Vagina (tissue), 2 donors: ENCODE results near the gene TNRC6B. TPM values are rescaled to one million over a fixed set of nuclear protein-coding genes. Genes with fewer than 3 reads are reported as not detected.

Experiments used
- DNase-seq, 2 donors: peaks; one replicate each; pipeline ENCODE4 v3.0.0-alpha.2; 2017; ENCODE audit errors: extremely low spot score in 2 of 2
- H3K27ac ChIP-seq: fragments of 200-600 bp; sonication (generic); one replicate; pipeline ENCODE4 v1.5.1; 2019
- H3K27me3 ChIP-seq: fragments of 200-600 bp; sonication (generic); one replicate; pipeline ENCODE4 v1.5.1; 2019
- H3K36me3 ChIP-seq, 2 donors: fragments of 200-600 bp; sonication (generic); one replicate each; pipeline ENCODE4 v1.5.1; 2017 to 2019
- H3K4me1 ChIP-seq: fragments of 200-600 bp; sonication (generic); one replicate; pipeline ENCODE4 v1.5.1; 2019
- H3K4me3 ChIP-seq, 2 donors: fragments of 200-600 bp; sonication (generic); 1 replicate in 1 of 2; 2 replicates in 1 of 2; pipeline ENCODE4 v1.5.1; 2016 to 2019
- H3K9me3 ChIP-seq: fragments of 200-600 bp; sonication (generic); one replicate; pipeline ENCODE4 v1.5.1; 2019
- POLR2A ChIP-seq, 2 donors: fragments of 450-650 bp; IDR thresholded peaks; one replicate each; pipeline ENCODE4 v1.6.1; 2017; ENCODE audit warnings: antibody characterized with exemption in 2 of 2, mild to moderate bottlenecking in 2 of 2, moderate library complexity in 2 of 2
- POLR2AphosphoS5 ChIP-seq, 2 donors: sonication (generic); formaldehyde crosslinking; IDR thresholded peaks; one replicate each; pipeline ENCODE4 v1.9.0; 2017; ENCODE audit warnings: antibody characterized with exemption in 2 of 2, mild to moderate bottlenecking in 2 of 2, low read depth in 1 of 2; ENCODE audit not compliant: insufficient read depth in 1 of 2
- intact Hi-C: fragments of 100-400 bp; cut with DNase I; formaldehyde crosslinking; loops from one replicate; pipeline ENCODE4 v1.15.1; 2023
- total RNA-seq: library from RNA; depleted of rRNA; stranded (reverse); fragments of >200 nt; gene quantifications from one replicate; pipeline ENCODE4 v1.2.3, GENCODE V29; 2016
- TF ChIP-seq, protein P1 (sequence below), 3 experiments: fragments of 450-650 bp in 2 of 3; fragments of 200-600 bp in 1 of 3; sonication (generic) in 1 of 3; IDR thresholded peaks; one replicate each; pipeline ENCODE4 v1.5.1; 2017 to 2019; ENCODE audit warnings: antibody characterized with exemption in 3 of 3, mild to moderate bottlenecking in 2 of 3, moderate library complexity in 2 of 3

TNRC6B gene
- total RNA-seq, 1 donor from 2014 or later = 32.7 TPM

DNA sequence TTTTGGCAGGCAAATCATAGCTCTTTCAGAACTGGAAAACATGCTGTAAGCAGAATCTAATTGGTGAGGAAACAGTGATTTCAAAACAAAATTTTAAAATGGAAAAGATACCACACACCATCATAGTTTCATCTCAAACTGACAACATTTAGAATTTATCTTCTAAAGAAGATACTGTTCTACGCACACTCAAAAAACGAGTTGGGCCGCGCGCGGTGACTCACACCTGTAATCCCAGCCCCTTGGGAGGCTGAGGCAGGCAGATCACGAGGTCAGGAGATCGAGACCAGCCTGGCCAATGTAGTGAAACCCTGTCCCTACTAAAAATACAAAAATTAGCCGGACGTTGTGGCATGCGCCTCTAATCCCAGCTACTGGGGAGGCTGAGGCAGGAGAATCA is 124.4 kb downstream of the TNRC6B start:
- Histone ChIP-seq H3K36me3 (peaks cover 0 to 27% of the 10 kb centered on the region in 2 donors), H3K4me1 (peaks cover 4% of the 10 kb centered on the region), H3K27ac (no peak overlapping the region), H3K9me3 (no peaks in the 10 kb centered on the region), H3K27me3 (no peaks in the 10 kb centered on the region), H3K4me3 (no peak overlapping the region)
- intact Hi-C loops = no loop called here
- TF ChIP-seq POLR2AphosphoS5 (IDR thresholded peaks at IDR 0.05; ENCODE audit: insufficient read depth in 1 of 2, low read depth in 1 of 2) (no peak), POLR2A (IDR thresholded peaks at IDR 0.05) (no peak)
- TF ChIP-seq, protein P1, sequence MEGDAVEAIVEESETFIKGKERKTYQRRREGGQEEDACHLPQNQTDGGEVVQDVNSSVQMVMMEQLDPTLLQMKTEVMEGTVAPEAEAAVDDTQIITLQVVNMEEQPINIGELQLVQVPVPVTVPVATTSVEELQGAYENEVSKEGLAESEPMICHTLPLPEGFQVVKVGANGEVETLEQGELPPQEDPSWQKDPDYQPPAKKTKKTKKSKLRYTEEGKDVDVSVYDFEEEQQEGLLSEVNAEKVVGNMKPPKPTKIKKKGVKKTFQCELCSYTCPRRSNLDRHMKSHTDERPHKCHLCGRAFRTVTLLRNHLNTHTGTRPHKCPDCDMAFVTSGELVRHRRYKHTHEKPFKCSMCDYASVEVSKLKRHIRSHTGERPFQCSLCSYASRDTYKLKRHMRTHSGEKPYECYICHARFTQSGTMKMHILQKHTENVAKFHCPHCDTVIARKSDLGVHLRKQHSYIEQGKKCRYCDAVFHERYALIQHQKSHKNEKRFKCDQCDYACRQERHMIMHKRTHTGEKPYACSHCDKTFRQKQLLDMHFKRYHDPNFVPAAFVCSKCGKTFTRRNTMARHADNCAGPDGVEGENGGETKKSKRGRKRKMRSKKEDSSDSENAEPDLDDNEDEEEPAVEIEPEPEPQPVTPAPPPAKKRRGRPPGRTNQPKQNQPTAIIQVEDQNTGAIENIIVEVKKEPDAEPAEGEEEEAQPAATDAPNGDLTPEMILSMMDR (IDR thresholded peaks at IDR 0.05) = no peak
- DNase-seq = no peak

DNA sequence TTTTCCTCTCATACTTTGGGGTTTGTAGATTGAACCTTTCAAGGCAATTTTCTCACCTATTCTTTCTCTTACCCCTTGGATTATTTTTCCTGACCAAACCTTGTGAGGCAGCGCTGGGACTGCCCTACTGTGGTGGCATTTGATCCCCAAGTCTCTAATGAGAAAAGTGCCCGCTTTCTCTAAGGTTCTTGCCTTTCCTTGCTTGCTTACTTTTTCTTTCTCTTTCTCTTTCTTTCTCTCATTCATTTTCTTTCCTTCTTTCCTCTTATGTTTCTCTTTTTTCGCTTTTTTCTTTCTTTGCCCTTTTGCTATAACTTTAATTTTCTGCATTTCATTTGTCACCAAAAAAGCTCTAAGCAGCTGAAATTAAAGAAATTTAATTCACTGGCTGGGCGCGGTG is 127.9 kb downstream of the TNRC6B start:
- intact Hi-C loops = no loop called here
- Histone ChIP-seq H3K27me3 (no peaks in the 10 kb centered on the region), H3K27ac (no peak overlapping the region), H3K36me3 (peaks cover 0 to 19% of the 10 kb centered on the region in 2 donors), H3K9me3 (no peaks in the 10 kb centered on the region), H3K4me1 (peaks cover 2% of the 10 kb centered on the region), H3K4me3 (no peak overlapping the region)
- TF ChIP-seq, protein P1 (IDR thresholded peaks at IDR 0.05) = no peak
- TF ChIP-seq POLR2AphosphoS5 (IDR thresholded peaks at IDR 0.05; ENCODE audit: insufficient read depth in 1 of 2, low read depth in 1 of 2) (no peak), POLR2A (IDR thresholded peaks at IDR 0.05) (no peak)
- no peak for DNase-seq

DNA sequence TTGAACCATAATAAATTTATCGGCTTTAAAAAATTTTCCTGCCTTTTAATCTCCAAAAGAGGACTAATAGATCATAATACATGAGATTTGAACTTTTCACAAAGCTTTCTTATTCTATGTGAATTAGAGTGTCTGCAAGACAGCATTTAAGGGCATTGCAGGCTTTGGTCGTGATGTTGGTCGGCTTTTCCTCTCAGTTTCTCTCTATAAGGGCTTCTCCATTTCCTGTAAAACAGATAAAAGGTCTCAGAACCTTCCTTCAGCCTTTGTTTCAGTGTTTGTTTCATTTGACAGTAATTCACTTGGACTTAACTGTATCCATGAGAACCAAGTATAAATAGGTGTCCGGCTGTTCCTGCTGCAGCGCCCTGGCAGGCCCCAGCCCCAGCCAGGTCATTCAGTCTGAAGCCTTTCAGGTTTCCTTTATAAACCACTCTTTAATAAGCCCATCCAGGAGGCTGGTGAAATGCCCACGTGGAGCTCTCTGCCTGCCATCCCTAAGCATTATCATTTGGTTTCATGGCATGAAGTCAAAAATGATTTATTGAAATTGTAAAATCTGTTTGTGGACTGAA is 131.4 kb downstream of the TNRC6B start:
- Histone ChIP-seq H3K36me3 (peaks cover 0 to 29% of the 10 kb centered on the region in 2 donors), H3K4me1 (peaks cover 7% of the 10 kb centered on the region), H3K4me3 (no peak overlapping the region), H3K27me3 (no peaks in the 10 kb centered on the region), H3K27ac (peak overlapping the region; percentile 51), H3K9me3 (no peaks in the 10 kb centered on the region)
- intact Hi-C loops = no loop called here
- no peak for DNase-seq
- TF ChIP-seq POLR2A (IDR thresholded peaks at IDR 0.05) = no peak
- no peak for TF ChIP-seq POLR2AphosphoS5 (IDR thresholded peaks at IDR 0.05; ENCODE audit: insufficient read depth in 1 of 2, low read depth in 1 of 2)
- TF ChIP-seq, protein P1 (IDR thresholded peaks at IDR 0.05) = no peak

DNA sequence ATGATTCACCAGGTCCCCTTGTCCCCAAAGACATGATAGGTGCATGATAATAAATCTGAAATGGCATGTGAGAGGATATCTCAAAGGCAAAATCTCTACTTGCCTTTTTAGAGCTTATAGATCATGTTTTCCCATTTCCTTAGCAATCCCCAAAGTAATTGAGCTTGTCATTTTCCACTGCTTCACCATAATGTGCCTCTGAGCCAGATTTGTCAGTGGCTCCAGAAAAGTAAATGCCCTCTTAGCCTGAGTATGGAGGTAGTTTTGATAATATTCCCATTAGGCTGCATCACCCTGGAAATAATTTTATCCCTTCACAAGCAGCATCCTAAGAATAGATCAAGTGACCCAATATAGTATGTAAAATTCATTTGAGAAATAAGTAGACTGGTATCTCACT is 131.9 kb downstream of the TNRC6B start:
- Histone ChIP-seq H3K4me3 (no peak overlapping the region), H3K27ac (peak overlapping the region; percentile 51), H3K4me1 (peaks cover 7% of the 10 kb centered on the region), H3K27me3 (no peaks in the 10 kb centered on the region), H3K36me3 (peaks cover 0 to 35% of the 10 kb centered on the region in 2 donors), H3K9me3 (no peaks in the 10 kb centered on the region)
- no peak for DNase-seq
- intact Hi-C loops = no loop called here
- no peak for TF ChIP-seq POLR2AphosphoS5 (IDR thresholded peaks at IDR 0.05; ENCODE audit: insufficient read depth in 1 of 2, low read depth in 1 of 2)
- TF ChIP-seq, protein P1 (IDR thresholded peaks at IDR 0.05) = no peak
- TF ChIP-seq POLR2A (IDR thresholded peaks at IDR 0.05) = no peak

DNA sequence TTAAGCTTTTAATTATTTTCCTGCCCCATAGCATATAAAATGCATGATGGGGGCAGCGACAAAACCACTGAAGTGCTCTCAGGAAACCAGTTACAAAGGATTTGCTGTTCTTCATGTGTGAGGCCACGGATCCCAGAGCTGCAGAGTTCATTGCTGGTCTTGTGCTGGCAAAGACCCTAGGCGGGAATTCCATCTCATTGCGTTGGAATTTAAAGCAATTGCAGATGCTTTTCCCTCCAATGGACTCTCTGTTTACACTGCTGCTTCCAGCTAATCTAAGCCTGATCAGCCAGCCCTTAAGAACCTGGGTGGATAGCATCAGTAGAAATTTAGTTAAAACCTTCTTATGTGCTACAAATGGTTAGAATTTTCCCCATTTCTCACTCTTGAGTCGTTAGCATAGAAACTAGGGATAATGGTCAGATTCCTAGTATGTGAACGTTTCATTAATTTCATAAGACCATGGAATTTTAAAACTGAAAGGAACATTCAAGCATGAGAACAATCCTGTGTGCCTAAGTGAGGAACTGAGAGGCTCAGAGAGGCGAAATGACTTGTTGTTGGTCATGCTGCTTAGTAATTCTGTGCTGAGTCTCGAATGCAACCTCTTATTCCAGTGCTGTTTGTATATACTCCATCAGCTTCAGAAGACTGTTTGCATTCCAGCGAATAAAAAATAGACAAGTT is 132.5 kb downstream of the TNRC6B start:
- intact Hi-C loops = no loop called here
- peaks cover 7% of the 10 kb centered on the region for H3K4me1 ChIP-seq
- no peak for TF ChIP-seq POLR2AphosphoS5 (IDR thresholded peaks at IDR 0.05; ENCODE audit: insufficient read depth in 1 of 2, low read depth in 1 of 2)
- TF ChIP-seq, protein P1 (IDR thresholded peaks at IDR 0.05) = no peak
- TF ChIP-seq POLR2A (IDR thresholded peaks at IDR 0.05) = no peak
- H3K9me3 ChIP-seq = no peaks in the 10 kb centered on the region
- DNase-seq = no peak
- H3K27me3 ChIP-seq = no peaks in the 10 kb centered on the region
- peaks cover 0 to 40% of the 10 kb centered on the region in 2 donors for H3K36me3 ChIP-seq
- H3K4me3 ChIP-seq = no peak overlapping the region
- peak overlapping the region; percentile 51 for H3K27ac ChIP-seq
